GM12878 (cell line): Measurements from ENCODE around the gene F10. TPM values are rescaled to one million over a fixed set of nuclear protein-coding genes. Genes with fewer than 3 reads are reported as not detected.

Source experiments
- ATAC-seq: fragments of 200-7000 bp; cut with Tn5 transposase; 3 replicates; pipeline ENCODE4 v1.9.1; 2020; ENCODE audit warnings: mild to moderate bottlenecking, moderate library complexity
- BruUV-seq: library from RNA; stranded (reverse); fragments of 400-500 nt; replicated peaks from 2 replicates; lab custom pipeline; 2021; lab: Mats Ljungman, UMichigan
- CTCF ChIA-PET: fragments of 300-600 bp; sonication (Branson Sonifier 250); formaldehyde crosslinking; extraction: SDS; loops from one replicate; lab custom pipeline; 2021; ENCODE audit warnings: inconsistent platforms; lab: Yijun Ruan, JAX
- POLR2A ChIA-PET: fragments of 350-600 bp; formaldehyde crosslinking; extraction: SDS; loops from one replicate; lab custom pipeline; 2021; ENCODE audit warnings: inconsistent platforms; lab: Charles Lee
- RAD21 ChIA-PET: fragments of 300-600 bp; sonication (Branson Sonifier 250); formaldehyde crosslinking; loops from one replicate; lab custom pipeline; 2023; ENCODE audit warnings: antibody characterized with exemption; ENCODE audit not compliant: unreplicated experiment; lab: Charles Lee
- SMC1A ChIA-PET: fragments of 300-600 bp; sonication (Branson Sonifier 250); formaldehyde crosslinking; loops from one replicate; lab custom pipeline; 2023; ENCODE audit not compliant: unreplicated experiment, uncharacterized antibody; lab: Charles Lee
- DNase-seq: peaks from one replicate; pipeline ENCODE4 v3.0.0-alpha.2; 2011; ENCODE audit warnings: low read depth, low spot score
- FAIRE-seq: peaks from 3 replicates; lab custom pipeline; 2011; peaks lifted over from hg19 to GRCh38; lab: Jason Lieb, UNC
- H2AFZ ChIP-seq: 2 replicates; pipeline ENCODE4 v1.6.0; 2011; ENCODE audit warnings: low read depth, low read length, control low read depth; ENCODE audit not compliant: control insufficient read depth
- H3K27ac ChIP-seq: 2 replicates; pipeline ENCODE4 v1.5.1; 2011; ENCODE audit warnings: control low read depth; ENCODE audit not compliant: control insufficient read depth, insufficient read depth
- H3K27me3 ChIP-seq, 2 experiments: replicated peaks in 1 of 2; 2 replicates each; pipeline versions ENCODE4 v1.6.0 to v1.6.1; 2011; ENCODE audit warnings: low read length in 1 of 2; ENCODE audit not compliant: control insufficient read depth in 2 of 2, insufficient read depth in 2 of 2
- H3K36me3 ChIP-seq, 2 experiments: 2 replicates each; pipeline ENCODE4 v1.5.1; 2011; ENCODE audit warnings: low read length in 1 of 2; ENCODE audit not compliant: control insufficient read depth in 2 of 2, insufficient read depth in 2 of 2
- H3K4me1 ChIP-seq: 2 replicates; pipeline ENCODE4 v1.6.1; 2011; ENCODE audit warnings: mild to moderate bottlenecking, low read length, moderate library complexity, mixed read lengths; ENCODE audit not compliant: control insufficient read depth, insufficient read depth
- H3K4me2 ChIP-seq: 2 replicates; pipeline ENCODE4 v1.6.0; 2011; ENCODE audit warnings: control low read depth; ENCODE audit not compliant: control insufficient read depth, insufficient read depth
- H3K4me3 ChIP-seq: fragments of 200-600 bp; sonication (generic); 2 replicates; pipeline ENCODE4 v1.5.1; 2016
- H3K79me2 ChIP-seq: 2 replicates; pipeline ENCODE4 v1.6.0; 2011; ENCODE audit warnings: low read length; ENCODE audit not compliant: control insufficient read depth, insufficient read depth
- H3K9ac ChIP-seq: 2 replicates; pipeline ENCODE4 v1.8.0; 2011; ENCODE audit warnings: low read length, control low read depth, mixed read lengths; ENCODE audit not compliant: control insufficient read depth, insufficient read depth
- H3K9me3 ChIP-seq: replicated peaks from 3 replicates; pipeline ENCODE4 v1.5.1; 2011; ENCODE audit warnings: mild to moderate bottlenecking, low read length; ENCODE audit not compliant: control insufficient read depth, insufficient read depth
- H4K20me1 ChIP-seq: 2 replicates; pipeline ENCODE4 v1.6.0; 2011; ENCODE audit not compliant: control insufficient read depth, insufficient read depth
- CBFB ChIP-seq: IDR thresholded peaks from 2 replicates; pipeline ENCODE4 v1.6.1; 2016; ENCODE audit warnings: antibody characterized with exemption, low read depth
- HDAC6 ChIP-seq: fragments of 200-600 bp; sonication (generic); IDR thresholded peaks from one replicate; pipeline ENCODE4 v1.8.0; 2017; ENCODE audit warnings: antibody characterized with exemption; ENCODE audit not compliant: unreplicated experiment
- JUND ChIP-seq: IDR thresholded peaks from 2 replicates; pipeline ENCODE4 v1.6.1; 2012; ENCODE audit warnings: low read depth, mild to moderate bottlenecking, low read length, improper control_type of control experiment, moderate library complexity
- ZNF687 ChIP-seq: fragments of 450-650 bp; IDR thresholded peaks from 2 replicates; pipeline ENCODE4 v1.6.1; 2017; ENCODE audit warnings: mild to moderate bottlenecking, moderate library complexity
- WGBS: methylation state at CpG from one replicate; pipeline ENCODE4 v1.1.6; 2016; ENCODE audit warnings: low lambda C conversion rate; ENCODE audit not compliant: insufficient replicate concordance, insufficient coverage; ENCODE audit errors: missing lambda C conversion rate; 5-methylcytosine and 5-hydroxymethylcytosine counted together
- in situ Hi-C: fragments of 300-500 bp; cut with MboI; formaldehyde crosslinking; loops from 9 replicates; pipeline ENCODE4 v1.14.3; 2018; ENCODE audit warnings: mixed read lengths
- intact Hi-C: fragments of 100-400 bp; cut with micrococcal nuclease; formaldehyde crosslinking; loops from one replicate; pipeline ENCODE4 v1.14.2; 2022; ENCODE audit not compliant: unreplicated experiment
- polyA plus RNA-seq, 11 experiments: library from polyadenylated mRNA; depleted of rRNA in 4 of 11; unstranded in 6 of 11; stranded (reverse) in 5 of 11; fragments of >200 nt; fragmentation: Nextera tagmentation in 4 of 11; fragmentation: Illumina TruSeq in 1 of 11; extraction: Ambion mirVana in 4 of 11; extraction: Trizol in 1 of 11; gene quantifications; 1 replicate in 1 of 11; 2 replicates in 10 of 11; pipeline versions ENCODE4 v1.2.1 to v1.2.3, GENCODE V29; 2011 to 2016; ENCODE audit warnings: inconsistent platforms in 2 of 11, missing spikeins in 2 of 11, low read depth in 1 of 11
- total RNA-seq, 4 experiments: library from RNA; depleted of rRNA in 3 of 4; stranded (reverse); fragments of >200 nt in 3 of 4; fragmentation: Illumina TruSeq in 1 of 4; extraction: Trizol in 1 of 4; gene quantifications; 2 replicates each; pipeline versions ENCODE4 v1.2.1 to v1.2.3, GENCODE V29; 2013 to 2021
- TF ChIP-seq, protein P1 (sequence below): fragments of 450-650 bp; IDR thresholded peaks from 2 replicates; pipeline ENCODE4 v1.6.1; 2017; ENCODE audit warnings: mild to moderate bottlenecking, low read depth, inconsistent platforms; ENCODE audit not compliant: poor library complexity, severe bottlenecking

The F10 gene
- total and polyA plus RNA-seq, 10 of the 15 experiments (the other 5 are each of a cell fraction or from before 2014, with no cell fraction given) = not detected

DNA sequence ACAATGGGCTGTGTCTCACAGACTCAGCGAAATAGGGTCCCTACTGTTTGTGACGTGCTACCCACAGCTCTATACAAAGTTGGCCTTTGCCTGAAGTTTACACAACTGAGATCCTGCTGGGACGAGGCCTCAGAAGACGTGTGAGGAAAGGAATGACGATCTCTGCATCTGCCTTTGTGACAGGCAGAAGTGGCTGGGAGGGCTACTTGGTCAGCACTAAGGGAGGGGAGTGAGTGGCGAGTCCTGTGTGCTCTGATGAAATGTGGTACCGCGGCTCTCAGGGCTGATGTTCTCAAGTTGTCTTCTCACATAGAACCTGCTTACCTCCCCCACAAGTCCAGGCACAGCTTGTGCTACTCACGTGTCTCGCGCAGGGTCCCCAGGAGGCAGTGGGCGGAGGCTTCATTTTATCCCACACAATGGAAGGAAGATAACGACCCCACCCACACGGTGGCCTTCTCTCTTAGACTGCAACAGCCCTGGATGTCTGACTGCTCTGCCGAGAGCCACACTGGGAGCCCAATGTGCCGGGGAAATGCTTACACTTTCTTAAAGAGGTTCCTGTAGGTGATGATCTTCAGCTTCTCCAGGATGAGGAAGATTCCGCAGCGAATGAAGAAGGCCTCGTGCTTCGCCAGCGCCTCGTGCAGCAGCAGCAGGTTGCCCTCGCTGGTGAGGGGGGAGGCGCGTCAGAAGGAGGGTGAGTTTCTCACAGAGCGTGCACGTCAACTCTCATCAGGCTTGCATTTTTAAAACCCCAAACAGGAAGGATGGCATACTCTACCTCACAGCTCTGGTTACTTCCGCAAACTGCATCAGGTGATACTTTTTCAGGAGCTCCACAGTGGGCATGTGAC, 57.0 kb downstream of the F10 start:
- Histone ChIP-seq H3K27me3 (no peaks in the 10 kb centered on the region), H3K9me3 (no peaks in the 10 kb centered on the region; the same call in 2 of the 3 replicates), H3K79me2 (no peaks in the 10 kb centered on the region), H4K20me1 (no peaks in the 10 kb centered on the region), H3K4me2 (no peak overlapping the region), H3K4me1 (no peaks in the 10 kb centered on the region), H2AFZ (no peak overlapping the region), H3K4me3 (no peak overlapping the region)
- FAIRE-seq (no peak), DNase-seq (no peak)
- POLR2A ChIA-PET = no interaction called here
- RAD21 ChIA-PET = no interaction called here
- in situ Hi-C loops (no loop called here), intact Hi-C loops (no loop called here)
- no TSS peak for BruUV-seq
- SMC1A ChIA-PET = interaction anchor here (1.0 kb wide), 1 partner anchor 11 kb away, joined by 3 read pairs; no protein-coding TSS in a partner anchor
- CTCF ChIA-PET = interaction anchor here (0.7 kb wide), 1 partner anchor 324 kb away, joined by 4 read pairs; no protein-coding TSS in a partner anchor
- TF ChIP-seq, protein P1, sequence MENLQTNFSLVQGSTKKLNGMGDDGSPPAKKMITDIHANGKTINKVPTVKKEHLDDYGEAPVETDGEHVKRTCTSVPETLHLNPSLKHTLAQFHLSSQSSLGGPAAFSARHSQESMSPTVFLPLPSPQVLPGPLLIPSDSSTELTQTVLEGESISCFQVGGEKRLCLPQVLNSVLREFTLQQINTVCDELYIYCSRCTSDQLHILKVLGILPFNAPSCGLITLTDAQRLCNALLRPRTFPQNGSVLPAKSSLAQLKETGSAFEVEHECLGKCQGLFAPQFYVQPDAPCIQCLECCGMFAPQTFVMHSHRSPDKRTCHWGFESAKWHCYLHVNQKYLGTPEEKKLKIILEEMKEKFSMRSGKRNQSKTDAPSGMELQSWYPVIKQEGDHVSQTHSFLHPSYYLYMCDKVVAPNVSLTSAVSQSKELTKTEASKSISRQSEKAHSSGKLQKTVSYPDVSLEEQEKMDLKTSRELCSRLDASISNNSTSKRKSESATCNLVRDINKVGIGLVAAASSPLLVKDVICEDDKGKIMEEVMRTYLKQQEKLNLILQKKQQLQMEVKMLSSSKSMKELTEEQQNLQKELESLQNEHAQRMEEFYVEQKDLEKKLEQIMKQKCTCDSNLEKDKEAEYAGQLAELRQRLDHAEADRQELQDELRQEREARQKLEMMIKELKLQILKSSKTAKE = no peak
- TF ChIP-seq JUND (no peak), ZNF687 (no peak), HDAC6 (no peak), CBFB (no peak)
- TF ChIP-seq, all 136 proteins: peak for 0
- WGBS = 91% methylated on average over 28 of the region's 28 CpGs
- Histone ChIP-seq H3K36me3 (peaks cover 24 to 37% of the 10 kb centered on the region in 2 experiments), H3K27ac (no peak overlapping the region), H3K9ac (no peak overlapping the region)
- ATAC-seq = no peak
